ENCODE measurements around the gene TEX13C. TPM values are rescaled to one million over a fixed set of nuclear protein-coding genes. Genes with fewer than 3 reads are reported as not detected.

The TEX13C gene
- total and polyA plus RNA-seq, 2 of the 8 experiments (the other 6 are each of a cell fraction or from before 2014, with no cell fraction given): 0.03 to 0.09 TPM

DNA sequence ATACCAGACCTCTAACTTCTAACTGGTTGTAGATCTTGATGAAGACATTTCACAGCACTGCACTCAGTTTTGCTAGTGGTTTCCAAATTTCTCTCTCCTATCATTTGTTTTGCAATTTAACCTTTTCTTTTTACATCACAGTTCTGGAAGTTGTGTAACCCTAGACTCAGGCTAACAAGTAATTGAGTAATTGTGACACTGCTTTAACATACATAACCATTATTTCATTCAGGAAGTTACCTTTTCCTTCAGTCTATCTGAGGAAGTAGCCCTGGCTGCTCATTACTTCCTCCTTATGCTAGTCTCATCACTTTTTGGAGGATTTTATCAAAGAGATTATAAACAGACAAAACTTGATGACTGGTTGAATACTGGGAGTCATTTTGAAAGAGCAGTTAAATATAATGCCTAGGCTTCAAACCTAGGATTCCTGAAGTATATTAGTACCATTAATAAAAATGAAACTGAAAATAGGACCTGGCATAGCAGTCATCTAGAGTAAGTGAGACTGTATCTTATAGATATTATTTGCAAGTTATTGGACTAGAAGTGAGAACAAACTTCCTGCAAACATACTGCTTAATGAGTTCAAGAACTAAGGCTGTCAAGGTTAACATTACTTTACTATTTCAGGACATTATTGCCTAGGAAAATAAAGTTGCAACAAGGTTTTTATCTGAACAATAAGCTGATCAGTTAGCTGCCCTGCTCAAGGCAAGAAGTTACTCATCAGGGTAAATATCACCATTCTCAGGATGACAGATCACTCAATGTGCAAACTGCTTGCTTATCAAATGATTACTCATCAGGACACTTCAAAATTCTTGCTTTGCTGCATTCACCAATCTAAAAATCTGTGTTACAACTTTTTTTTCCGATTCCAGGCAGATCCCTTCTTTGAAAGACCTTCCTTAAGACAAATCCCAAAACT lies 25.6 kb upstream of the TEX13C start:
- Histone ChIP-seq H3K4me1 (replicated peaks in 1 of 4; ENCODE audit: control insufficient read depth in 3 of 4, insufficient read depth in 4 of 4, low read length in 3 of 4) (no peaks in the 10 kb centered on the region), H4K5ac (ENCODE audit: insufficient read length, low read depth, low read length) (no peak overlapping the region), H3K18ac (ENCODE audit: extremely low read depth, low read length) (no peak overlapping the region), H2BK20ac (ENCODE audit: low read length) (no peak overlapping the region), H2AFZ (ENCODE audit: low read length) (no peak overlapping the region), H4K8ac (ENCODE audit: extremely low read depth, insufficient read depth, low read length) (no peak overlapping the region), H2BK15ac (ENCODE audit: low read length) (no peak overlapping the region), H4K20me1 (replicated peaks in 1 of 2; ENCODE audit: control insufficient read depth in 1 of 2, insufficient read depth in 2 of 2, low read length in 2 of 2) (no peaks in the 10 kb centered on the region), H2BK5ac (ENCODE audit: low read depth, low read length) (no peak overlapping the region), H4K91ac (replicated peaks; ENCODE audit: insufficient read length, low read length) (no peak overlapping the region), H2BK12ac (ENCODE audit: low read depth, low read length) (no peak overlapping the region), H3K36me3 (ENCODE audit: control insufficient read depth in 2 of 4, insufficient read depth in 4 of 4, low read length in 3 of 4) (no peaks in the 10 kb centered on the region), H3K4ac (replicated peaks; ENCODE audit: insufficient read length, low read depth, low read length) (no peak overlapping the region), H3K27me3 (replicated peaks in 1 of 4; ENCODE audit: control insufficient read depth in 3 of 4, extremely low read depth in 1 of 4, insufficient read depth in 3 of 4, low read length in 3 of 4) (no peaks in the 10 kb centered on the region), H3K56ac (replicated peaks; ENCODE audit: insufficient read length, low read depth, low read length) (no peak overlapping the region), H3K9ac (replicated peaks in 1 of 4; ENCODE audit: extremely low read depth in 1 of 4, low read depth in 3 of 4, low read length in 3 of 4) (no peak overlapping the region), H2AK5ac (ENCODE audit: low read depth, low read length) (no peak overlapping the region), H2BK120ac (replicated peaks; ENCODE audit: low read depth, low read length) (no peak overlapping the region), H3K23me2 (ENCODE audit: low read depth, low read length) (no peaks in the 10 kb centered on the region), H3K79me2 (ENCODE audit: control insufficient read depth in 1 of 2, insufficient read depth in 2 of 2, low read length in 2 of 2) (no peaks in the 10 kb centered on the region), H3K14ac (ENCODE audit: insufficient read length) (no peak overlapping the region), H3K4me2 (ENCODE audit: insufficient read depth in 1 of 2, low read depth in 2 of 2, low read length in 2 of 2) (no peak overlapping the region), H3K9me3 (ENCODE audit: insufficient read depth in 2 of 2, low read depth in 1 of 2, low read length in 1 of 2) (no peaks in the 10 kb centered on the region), H3K23ac (ENCODE audit: insufficient read length) (no peak overlapping the region), H3K4me3 (ENCODE audit: extremely low read depth in 1 of 4, insufficient read depth in 2 of 4, low read depth in 3 of 4, low read length in 4 of 4) (no peak overlapping the region), H3K79me1 (ENCODE audit: low read depth, low read length) (no peaks in the 10 kb centered on the region), H3K27ac (ENCODE audit: low read depth, low read length) (no peak overlapping the region)
- WGBS, 2 experiments (ENCODE audit: extremely low coverage in 1 of 2, insufficient coverage in 1 of 2, insufficient read length in 1 of 2, insufficient replicate concordance in 2 of 2, low coverage in 1 of 2, low lambda C conversion rate in 2 of 2, missing lambda C conversion rate in 1 of 2): 89% methylated on average over 1 of the region's 1 CpG; no CpG with 5 or more reads in 1 of the 2 experiments
- TF ChIP-seq TBP (IDR thresholded peaks at IDR 0.05; ENCODE audit: low read depth, low read length): no peak
- TF ChIP-seq EGR1 (IDR thresholded peaks at IDR 0.05; ENCODE audit: borderline replicate concordance, low read depth, low read length): no peak
- TF ChIP-seq FOSL1 (IDR thresholded peaks at IDR 0.05; ENCODE audit: insufficient read depth, low read depth, low read length): no peak
- TF ChIP-seq CBX8 (IDR thresholded peaks at IDR 0.05; ENCODE audit: borderline replicate concordance, low read depth, low read length): no peak
- DNase-seq (ENCODE audit: low read depth in 1 of 2, low spot score in 2 of 2) (no peak), FAIRE-seq (no peak)
- POLR2A ChIA-PET (ENCODE audit: partially characterized antibody): no interaction called here
- CTCF ChIA-PET (ENCODE audit: partially characterized antibody): no interaction called here

All from H1 (cell line).